ENCODE results near the gene YPEL1.

DNA sequence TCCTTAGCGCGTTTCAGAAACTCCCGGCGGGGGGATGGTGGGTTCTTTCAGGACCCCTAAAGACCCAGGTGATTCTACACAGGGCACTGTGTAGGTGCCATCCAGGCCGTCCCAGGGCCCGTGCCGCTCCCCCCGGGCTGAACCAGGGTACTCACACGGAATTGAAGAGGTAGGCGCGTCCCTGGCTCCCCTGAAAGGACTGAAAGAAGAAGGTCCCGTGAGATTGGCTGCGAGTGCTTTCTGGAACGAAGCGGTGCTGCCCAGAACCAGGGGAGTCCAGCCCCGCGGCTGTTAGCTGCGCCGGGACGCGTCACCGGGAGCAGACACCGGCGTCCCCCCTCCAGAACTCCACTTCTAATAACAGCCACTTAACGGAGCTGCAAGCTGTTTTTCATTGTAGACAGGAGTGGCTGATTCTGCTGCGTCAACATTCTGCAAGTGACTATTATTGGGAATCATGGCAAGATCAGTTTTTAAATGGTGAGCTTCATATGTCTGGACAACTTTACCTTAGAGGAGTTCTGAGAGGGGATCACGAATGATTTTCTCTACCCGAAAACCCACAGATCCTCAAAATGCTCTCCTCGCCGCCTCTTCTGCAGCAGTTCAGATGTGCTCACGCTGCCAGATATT lies 31.8 kb downstream of the YPEL1 start:
- TF ChIP-seq, protein P1, sequence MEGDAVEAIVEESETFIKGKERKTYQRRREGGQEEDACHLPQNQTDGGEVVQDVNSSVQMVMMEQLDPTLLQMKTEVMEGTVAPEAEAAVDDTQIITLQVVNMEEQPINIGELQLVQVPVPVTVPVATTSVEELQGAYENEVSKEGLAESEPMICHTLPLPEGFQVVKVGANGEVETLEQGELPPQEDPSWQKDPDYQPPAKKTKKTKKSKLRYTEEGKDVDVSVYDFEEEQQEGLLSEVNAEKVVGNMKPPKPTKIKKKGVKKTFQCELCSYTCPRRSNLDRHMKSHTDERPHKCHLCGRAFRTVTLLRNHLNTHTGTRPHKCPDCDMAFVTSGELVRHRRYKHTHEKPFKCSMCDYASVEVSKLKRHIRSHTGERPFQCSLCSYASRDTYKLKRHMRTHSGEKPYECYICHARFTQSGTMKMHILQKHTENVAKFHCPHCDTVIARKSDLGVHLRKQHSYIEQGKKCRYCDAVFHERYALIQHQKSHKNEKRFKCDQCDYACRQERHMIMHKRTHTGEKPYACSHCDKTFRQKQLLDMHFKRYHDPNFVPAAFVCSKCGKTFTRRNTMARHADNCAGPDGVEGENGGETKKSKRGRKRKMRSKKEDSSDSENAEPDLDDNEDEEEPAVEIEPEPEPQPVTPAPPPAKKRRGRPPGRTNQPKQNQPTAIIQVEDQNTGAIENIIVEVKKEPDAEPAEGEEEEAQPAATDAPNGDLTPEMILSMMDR (IDR thresholded peaks at IDR 0.05), result no peak
- TF ChIP-seq POLR2A (IDR thresholded peaks at IDR 0.05), result no peak

All from body of pancreas (tissue), 4 donors.